HG02678 (cell line): ENCODE data around the gene BCL11B.

ENCODE experiments used
- ATAC-seq: cut with Tn5 transposase; IDR thresholded peaks from one replicate; pipeline ENCODE4 v1.9.1; 2021; ENCODE audit warnings: mild to moderate bottlenecking, moderate library complexity; ENCODE audit not compliant: unreplicated experiment

Gene BCL11B

GRCh38 chr14:99168330-99168729 is 103.7 kb downstream of the BCL11B start:
- ATAC-seq, result no peak

DNA sequence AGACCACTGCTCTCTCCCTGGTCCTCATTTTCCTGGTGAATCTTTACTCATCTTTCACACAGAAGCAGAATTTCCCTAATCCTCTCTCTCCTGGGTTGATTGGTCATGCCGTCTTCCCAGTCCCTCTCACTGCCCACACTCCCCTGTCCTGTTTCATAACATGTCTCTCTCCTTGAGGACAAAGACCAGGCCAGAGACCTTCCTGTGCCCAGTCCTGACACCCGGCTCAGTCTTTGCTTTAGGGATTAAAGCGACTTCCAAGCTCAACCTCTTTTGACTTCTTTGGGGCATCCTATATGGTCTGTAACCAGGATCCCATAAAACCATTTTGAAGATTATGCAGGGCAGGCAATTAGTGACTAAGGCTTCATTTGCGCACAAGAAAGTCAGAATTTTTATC is 105.5 kb downstream of the BCL11B start:
- no peak for ATAC-seq

- ATAC-seq, result no peak
Measured at GRCh38 chr14:99164712-99165111, 107.3 kb downstream of the BCL11B start.

- ATAC-seq, result no peak
Measured at GRCh38 chr14:99163446-99163845, 108.6 kb downstream of the BCL11B start.

- no peak for ATAC-seq
Measured at GRCh38 chr14:99159341-99160340, 112.4 kb downstream of the BCL11B start.

DNA sequence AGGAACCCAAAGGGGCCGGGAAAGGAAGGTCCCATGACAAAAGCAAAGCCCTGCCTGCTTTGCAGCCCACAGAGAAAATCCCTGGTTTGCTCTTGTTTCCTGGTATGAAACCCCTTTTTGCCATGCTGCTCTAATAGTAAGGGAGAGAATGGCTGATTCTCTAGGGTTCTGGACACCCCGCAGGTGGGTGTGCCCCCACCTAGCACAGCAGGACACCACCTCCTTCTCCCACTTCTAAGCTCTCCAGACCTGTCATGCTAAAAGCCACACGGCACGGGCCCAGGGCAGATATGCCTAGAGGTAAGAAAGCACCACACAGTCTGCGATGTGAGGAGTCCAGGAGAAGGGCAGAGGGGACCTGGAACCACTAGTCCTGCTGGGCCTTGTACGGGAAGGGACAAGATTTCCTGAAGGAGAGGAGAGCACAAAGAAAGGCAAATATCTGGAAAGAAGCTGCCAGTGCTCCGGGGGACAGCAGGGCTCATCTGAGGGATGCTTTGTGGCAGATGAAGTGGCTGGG is 113.3 kb downstream of the BCL11B start:
- ATAC-seq, result no peak

GRCh38 chr14:99158150-99158549 is 113.8 kb downstream of the BCL11B start:
- no peak for ATAC-seq

DNA sequence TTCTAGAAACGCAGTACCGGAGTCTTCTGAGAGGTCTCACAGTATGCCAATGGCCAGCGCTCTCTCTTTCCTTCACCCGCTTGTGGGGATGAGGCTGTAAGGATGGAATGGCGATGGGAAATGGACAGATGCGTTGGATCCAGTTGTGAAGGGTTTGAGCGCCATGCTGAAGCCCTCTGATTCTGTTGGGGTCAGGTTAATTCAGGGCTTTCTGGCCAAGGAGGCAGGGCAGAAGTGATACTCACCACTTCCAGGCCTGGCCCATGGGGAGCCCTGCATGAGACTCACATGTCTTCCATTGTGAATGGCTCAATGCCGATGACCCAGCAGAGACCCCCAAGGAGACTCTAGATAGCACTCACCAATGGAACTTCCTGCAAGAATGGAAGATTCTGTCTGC is 114.3 kb downstream of the BCL11B start:
- no peak for ATAC-seq

DNA sequence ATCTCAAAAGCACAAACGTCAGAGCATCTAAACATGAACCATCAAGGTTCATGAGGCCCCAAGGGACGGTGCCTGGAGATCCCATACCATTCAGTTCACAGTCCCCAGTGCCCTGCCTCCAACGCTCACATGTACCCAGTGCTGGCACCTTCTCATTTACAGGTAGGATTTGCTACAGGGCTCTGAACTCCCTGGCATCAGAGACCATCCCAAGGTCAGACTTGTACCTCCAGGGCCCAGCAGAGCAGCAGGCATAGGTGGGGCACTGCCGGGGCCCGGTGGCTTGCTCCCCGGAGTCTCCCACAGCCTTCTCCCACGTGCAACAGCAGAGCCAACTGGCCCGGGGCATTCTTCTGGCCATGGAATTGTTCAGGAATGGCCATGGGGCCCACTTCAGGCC is 114.8 kb downstream of the BCL11B start:
- no peak for ATAC-seq

DNA sequence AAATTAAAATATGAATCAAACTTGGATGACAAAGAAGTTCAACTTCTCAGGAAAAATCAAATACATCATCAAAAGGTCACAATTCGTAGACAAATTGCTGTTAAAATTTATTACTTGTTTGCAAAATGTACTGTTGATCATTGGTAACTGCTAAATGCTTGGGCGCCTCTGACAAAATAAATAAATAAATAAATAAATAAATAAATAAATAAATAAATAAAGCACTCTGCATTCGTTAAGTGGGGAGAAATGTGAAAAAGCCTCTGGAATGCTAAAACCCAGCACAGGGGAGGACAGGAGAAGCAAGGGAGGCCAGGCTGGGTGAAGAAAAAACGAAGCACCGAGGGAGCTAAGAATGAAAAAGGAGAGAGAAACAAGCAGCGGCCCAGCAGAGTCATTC is 115.2 kb downstream of the BCL11B start:
- no peak for ATAC-seq

DNA sequence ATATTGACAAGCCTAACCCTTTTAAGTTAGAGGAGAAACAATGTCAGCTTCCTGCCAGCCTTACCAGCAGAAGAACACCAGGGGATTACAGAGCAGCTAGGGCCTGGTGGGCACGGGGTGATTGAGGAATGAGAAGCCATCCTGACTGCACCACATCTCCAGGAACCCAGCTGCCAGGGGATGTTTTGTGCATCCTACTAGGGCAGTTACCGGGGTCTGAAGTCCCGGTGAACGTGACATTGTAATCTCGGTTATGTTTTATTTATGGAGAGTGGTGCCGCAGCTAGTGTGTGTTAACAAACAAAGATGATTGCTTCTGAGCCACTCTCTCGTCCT is 115.9 kb downstream of the BCL11B start:
- ATAC-seq, result no peak

DNA sequence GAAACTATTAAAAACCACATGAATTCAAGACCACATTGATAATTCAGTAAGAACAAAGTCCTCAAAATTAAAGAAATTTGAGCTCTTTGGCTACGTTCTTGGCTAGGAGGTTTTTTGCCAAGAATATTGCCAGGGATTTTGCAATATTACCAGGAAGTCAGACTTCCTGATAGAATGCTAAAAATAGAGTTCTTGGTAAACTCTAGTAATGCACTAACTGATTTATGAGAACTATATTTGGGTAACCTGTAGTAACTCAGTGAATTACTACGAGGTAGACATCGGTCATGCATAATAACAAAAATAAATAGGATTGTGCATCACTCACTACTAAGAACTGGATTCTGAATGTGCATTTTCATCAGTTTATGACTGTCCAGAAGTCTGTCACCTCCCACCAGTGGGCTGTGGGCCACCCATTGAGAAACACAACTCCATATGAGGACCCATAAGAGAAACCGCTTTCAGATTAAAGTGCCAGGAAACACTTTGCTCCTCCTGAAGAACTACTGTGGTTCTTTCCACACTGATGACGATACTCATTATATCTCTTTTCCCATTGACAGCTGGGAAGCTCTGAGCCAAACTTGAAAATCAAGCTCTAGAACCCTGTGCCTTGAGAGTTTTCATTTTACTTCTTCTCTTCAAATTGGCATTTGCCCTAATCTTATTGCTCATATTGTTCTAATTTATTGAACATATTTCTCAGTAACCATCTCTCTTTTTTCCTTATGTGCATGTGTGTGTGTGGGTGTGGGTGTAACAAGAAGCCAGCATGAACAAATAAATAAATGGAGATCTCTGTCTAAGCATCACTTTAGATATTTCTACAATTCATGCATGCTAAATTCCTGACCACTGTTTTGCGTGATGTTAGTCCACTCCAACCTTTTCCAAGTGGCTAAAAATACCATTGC is 116.6 kb downstream of the BCL11B start:
- no peak for ATAC-seq

DNA sequence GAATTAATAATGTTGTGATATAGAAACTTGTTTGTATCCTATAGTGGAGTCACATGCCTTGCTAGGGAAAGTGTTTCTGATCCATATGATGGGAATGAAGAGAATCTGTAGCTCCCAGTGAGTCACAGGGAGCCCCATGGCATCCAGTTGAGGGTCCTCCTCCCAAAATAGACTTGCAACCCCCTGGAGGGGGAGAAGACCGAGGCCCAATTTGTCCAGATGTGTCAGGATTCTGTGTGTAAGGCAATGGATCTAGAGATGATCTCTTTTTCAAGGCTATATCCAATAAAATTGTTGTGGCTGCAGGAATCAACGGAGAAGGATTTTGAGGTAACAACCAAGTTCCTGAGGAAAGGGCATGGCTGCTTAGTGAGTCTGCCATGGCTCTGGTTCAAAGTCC is 121.8 kb downstream of the BCL11B start:
- ATAC-seq, result no peak

- no peak for ATAC-seq
Measured at GRCh38 chr14:99148861-99149610, 123.0 kb downstream of the BCL11B start.

- no peak for ATAC-seq
Measured at GRCh38 chr14:99148131-99148530, 123.9 kb downstream of the BCL11B start.

DNA sequence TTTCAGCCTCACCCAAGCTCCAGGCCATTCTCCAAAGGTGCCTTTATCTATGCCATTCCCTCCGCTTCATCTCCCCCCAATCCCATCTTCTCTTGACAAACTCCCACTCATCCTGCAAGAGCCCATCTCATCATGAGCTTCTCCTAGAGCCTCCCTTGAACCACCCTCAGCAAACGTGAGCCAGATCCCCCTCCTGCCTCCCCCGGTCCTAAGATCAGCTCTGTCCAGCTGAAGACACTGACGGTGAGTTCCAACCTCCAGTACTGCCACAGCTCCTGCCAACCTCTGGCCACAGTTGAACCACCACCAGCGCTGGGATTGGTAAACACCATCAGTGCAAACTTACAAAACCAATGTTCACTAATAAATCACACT is 124.6 kb downstream of the BCL11B start:
- ATAC-seq, result no peak

DNA sequence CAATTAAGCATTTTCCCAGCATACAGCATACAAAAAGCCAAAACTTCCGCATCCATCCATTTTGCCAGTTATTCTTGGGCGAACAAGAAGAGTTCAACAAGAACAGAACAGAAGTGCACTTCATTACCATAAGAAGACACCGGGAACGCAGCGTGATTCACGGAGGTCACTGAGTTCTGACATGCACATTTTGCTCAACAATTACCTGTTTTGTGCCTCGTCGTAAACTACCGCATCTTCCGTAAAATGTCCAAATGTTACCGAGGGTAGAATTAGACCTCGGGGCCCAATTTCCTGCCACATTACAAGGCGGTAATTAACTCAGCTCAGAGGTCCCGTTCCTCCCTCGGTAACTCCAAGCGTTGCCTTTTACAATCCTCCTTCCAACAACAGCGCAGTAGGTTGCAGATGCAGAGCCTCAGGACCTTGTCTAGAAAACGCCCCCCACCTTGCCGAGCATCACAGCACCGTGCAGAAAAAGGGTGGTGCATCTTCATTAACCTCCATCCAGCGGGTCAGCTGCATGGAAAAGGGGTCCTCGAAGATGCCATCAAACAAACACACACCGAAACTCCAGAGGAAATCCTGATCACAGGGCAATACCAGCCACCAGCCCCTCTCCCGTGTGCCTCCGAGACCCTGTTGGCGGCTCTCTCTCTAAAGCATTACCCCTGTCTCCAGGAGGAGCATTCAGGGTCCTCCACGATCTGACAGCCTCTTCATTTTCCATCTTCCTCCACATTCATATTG is 125.2 kb downstream of the BCL11B start:
- ATAC-seq, result no peak

GRCh38 chr14:99145307-99145706 is 126.7 kb downstream of the BCL11B start:
- no peak for ATAC-seq

- ATAC-seq, result no peak
Measured at GRCh38 chr14:99143793-99144192, 128.2 kb downstream of the BCL11B start.

DNA sequence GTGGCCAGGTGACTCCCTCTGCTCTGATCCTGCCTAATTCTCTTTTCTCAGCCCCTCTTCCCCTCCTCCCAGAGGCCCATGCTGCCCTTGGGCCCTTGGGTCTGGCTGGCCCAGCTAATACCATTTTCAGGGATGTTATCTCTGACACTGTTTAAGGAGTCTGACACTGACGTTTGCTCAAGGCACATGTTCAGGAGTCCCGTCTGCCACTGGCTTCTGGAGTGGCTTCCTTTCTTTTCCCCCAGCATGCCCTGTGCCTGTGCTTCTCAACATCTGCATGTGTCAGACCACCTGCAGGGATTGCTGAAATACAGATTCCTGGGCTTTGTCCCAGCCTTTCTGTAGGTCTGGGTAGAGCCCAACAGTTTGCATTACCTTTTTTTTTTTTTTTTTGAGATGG is 128.9 kb downstream of the BCL11B start:
- no peak for ATAC-seq
